Measurements from ENCODE around the gene SNRNP35.
"Not testable (repeated sequence)": the region's sequence is repeated elsewhere in the genome, so short reads cannot be mapped to it uniquely, and the experiment has no call there.

Gene SNRNP35

DNA sequence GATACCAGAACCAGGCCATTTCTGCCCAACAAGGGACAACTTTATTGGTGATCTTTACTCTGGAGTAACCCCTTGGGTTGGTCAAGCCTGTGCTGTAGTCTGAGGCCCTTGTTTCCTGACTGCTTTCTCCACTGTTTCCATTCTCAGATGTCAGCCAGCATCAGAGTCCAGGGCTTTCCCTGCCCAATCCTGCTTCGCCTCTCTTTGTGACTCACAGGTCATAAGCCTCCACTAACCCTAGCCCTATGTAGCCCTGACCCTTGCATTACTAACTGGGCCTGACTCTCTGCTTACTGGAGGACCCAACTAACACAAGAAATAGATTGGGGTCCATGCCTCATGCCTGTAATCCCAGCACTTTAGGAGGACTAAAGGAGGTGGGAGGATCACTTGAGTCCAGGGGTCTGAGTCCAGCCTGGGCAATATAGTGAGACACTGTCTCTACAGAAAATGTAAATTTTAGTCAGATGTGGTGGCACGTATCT lies 8.6 kb upstream of the SNRNP35 start:
- no peak for DNase-seq

DNA sequence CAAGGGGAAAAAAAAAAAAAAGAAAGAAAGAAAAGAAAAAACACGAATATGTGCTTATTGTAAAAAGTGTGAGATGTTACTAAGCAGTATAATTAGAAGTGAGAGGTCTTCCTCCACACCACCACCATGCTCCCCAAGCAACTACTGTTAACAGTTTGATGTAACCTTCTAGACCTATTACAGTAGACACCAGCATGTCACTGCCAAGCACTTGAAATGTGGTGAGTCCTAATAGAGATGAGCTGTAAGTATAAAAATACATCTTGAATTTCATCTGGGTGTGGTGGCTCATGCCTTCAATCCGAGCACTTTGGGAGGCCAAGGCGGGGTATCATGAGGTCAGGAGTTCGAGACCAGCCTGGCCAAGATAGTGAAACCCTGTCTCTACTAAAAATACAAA lies 8.1 kb upstream of the SNRNP35 start:
- no peak for DNase-seq

DNA sequence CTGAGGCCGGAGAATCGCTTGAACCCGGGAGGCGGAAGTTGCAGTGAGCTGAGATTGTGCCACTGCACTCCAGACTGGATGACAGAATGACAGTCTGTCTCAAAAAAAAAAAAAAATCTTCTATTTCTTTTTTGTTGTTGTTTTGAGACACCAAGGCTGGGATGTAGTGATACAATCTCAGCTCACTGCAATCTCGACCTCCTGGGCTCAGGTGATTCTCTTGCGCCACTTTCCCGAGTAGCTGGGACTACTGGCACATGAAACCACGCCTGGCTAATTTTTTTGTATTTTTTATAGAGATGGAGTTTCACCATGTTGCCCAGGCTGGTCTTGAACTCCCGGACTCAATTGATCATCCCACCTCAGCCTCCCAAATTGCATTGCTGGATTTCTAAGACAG lies 7.3 kb upstream of the SNRNP35 start:
- DNase-seq, result no peak

DNA sequence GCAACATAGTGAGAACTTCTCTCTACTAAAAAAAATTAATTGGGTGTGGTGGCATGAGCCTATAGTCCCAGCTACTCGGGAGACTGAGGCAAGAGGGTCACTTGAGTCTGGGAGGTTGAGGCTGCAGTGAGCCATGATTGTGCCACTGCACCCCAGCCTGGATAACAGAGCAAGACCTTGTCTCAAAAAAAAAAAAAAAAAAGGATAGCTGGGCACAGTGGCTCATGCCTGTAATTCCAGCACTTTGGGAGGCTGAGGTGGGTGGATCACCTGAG lies 5.7 kb upstream of the SNRNP35 start:
- DNase-seq, result not testable (repeated sequence)

DNA sequence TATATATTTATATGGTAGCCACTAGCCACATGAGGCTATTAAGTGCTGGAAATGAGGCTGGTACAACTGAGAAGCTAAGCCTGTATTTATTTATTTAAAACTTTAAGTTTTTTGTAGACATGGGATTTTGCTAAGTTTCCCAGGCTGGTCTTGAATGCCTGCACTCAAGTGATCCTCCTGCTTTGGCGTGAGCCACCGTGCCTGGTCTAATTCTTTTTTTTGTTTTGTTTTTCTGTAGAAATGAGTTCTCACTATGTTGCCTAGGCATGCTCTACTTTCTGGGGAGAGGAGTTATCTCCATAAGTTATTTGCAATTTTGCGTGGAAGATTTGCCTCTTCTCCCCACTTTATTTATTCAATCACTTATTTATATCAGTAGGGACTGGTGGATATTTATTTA lies 4.8 kb upstream of the SNRNP35 start:
- DNase-seq, result no peak

DNA sequence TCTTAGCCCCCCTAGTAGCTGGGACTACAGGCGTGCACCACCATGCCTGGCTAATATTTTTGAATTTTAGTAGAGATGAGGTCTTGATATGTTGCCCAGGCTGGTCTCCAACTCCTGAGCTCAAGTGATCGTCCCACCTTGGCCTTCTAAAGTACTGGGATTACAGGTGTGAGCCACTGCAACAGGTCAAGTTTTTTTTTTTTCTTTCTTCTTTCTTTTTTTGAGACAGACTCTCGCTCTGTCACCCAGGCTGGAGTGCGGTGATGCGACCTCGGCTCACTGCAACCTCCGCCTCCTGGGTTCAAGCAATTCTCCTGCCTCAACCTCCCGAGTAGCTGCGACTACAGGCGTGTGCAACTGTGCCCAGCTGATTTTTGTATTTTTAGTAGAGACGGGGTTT lies 5.2 kb downstream of the SNRNP35 start:
- DNase-seq, result not testable (repeated sequence)

DNA sequence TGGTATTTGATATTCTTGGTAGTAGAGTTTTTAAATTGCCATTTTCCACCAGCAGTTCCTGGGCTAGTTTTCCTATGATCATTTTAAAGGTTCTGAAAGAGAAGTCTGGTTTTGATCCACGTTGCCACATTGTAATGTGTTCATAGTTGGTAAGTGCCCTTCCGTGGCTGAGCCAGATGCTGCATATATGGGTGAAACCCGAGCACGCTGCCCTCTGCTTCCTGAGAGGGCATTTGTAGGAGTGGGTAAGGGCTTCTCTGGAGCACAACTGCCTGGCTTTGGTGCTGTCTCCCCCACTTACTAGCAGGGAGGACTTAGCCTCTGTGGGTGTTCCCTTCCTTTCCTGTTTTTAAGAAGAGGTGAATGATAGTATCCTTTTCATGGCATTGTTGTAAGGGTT lies 7.1 kb downstream of the SNRNP35 start:
- DNase-seq, result no peak

DNA sequence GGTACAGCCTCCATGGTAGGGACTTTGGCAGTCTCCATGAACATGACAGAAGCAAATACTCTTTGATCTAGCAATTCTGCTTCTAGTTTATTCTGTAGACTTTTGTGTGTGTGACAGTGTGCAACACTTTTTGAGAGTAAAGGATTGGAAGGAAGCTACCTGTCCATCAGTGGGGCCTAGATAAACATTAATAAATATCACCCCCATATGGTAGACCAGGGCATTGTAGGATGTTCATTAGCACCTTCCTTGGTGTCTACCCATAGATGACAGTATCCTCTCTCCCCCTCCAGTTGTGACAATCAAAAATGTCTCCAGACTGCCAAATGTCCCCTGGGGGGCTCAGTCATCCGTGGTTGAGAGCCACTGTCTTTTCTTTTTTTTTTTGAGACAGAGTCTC lies 10.8 kb downstream of the SNRNP35 start:
- DNase-seq, result no peak

DNA sequence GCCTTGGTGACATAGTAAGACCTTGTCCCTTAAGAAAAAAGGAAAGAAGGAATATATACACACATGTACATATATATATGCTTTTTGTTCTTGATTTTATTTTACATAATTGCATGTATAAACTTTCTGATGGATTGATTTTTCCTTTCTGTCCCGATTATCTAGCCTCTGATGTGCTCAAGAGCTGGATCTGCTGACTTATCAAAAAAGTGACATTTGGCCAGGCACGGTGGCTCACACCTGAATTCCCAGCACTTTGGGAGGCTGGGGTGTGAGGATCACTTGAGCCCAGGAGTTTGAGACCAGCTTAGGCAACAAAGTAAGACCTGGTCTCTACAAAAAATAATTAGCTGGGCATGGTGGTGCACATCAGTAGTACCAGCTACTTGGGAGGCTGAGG lies 12.0 kb downstream of the SNRNP35 start:
- no peak for DNase-seq

DNA sequence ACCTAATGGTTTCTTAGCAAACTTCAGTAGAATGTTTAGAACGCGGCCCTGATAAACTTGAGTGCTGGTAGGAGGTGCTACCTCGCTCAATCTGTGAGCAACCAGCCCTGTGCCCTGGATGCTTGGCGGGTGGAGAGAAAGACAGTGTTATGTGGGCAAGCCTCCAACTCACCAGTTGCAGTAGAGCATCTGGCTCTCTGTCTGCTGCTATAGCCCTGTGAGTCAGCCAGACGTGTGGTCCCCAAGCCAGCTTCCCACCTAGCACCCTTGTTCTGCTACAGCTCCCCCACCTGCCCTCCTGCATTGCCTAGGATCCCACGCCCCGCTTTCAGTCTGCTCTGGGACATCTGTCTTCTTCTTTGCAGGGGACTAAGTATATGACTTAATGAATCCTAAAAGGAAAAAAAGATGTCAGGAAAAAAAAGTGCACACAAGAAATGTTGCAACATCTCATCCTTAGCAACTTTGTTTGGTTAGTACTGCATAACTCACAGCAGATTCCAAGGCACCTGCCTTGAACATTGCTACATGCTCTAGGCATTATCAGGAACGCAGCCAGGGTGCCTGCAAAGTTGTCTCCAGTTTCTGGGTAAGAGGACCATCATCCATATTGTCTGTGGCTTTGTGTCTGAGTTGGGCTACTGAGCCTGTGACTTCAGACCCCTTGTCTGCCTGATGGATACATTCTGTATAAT lies 13.6 kb downstream of the SNRNP35 start:
- peak in 1 of 2 donors; percentile 36 for DNase-seq

DNA sequence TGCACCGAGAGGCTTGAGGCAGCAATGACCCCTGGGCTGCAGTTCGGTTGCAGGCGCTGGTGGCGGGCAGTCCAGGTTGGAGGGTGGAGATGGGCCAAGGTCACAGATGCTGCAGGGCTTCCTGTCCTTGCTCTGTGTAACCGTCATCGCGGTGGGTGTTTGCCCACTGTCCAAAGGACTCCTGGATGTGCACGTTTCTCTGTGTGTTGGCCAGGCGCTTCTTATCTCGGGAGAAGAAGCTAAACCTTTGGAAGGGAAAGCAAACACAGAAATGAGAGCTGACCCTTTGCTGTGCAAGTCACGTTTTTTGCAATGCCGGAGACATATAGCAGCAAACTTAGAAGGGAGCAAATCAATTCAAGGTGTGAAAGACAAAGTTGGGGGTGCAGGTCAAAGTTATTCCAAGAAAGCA lies 14.5 kb downstream of the SNRNP35 start:
- DNase-seq, result no peak

DNA sequence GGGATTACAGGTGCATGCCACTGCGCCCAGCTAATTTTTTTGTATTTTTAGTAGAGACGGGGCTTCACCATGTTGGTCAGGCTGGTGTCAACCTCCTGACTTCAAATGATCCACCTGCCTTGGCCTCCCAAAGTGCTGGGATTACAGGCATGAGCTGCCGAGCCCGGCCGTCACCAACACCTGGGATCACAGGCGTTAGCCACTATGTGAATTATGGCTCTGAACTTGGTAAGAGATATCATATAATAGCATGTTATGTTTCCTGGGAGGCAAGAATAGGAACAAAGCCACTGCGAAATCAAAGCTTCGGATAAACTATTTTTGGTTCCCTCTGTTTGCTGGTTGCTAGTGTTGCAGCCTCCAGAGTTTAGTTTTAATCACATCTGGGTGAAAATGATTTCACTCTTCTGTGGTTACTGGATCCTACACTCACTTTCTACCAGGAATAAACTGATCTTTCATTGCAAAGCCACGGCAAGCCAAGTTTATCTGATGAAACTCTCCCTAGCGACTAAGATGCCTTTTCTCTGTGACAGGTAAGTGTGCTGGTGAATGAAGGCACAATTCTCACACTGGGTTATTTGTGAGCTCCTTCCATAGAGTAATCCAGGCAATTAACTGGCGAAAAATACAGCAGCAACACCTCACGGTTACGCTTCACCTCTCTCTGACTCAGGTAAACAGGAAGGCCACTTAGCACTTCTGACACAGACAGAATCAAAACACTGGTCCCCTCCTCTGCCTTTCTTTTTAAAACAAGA lies 16.7 kb downstream of the SNRNP35 start:
- no peak for DNase-seq

DNA sequence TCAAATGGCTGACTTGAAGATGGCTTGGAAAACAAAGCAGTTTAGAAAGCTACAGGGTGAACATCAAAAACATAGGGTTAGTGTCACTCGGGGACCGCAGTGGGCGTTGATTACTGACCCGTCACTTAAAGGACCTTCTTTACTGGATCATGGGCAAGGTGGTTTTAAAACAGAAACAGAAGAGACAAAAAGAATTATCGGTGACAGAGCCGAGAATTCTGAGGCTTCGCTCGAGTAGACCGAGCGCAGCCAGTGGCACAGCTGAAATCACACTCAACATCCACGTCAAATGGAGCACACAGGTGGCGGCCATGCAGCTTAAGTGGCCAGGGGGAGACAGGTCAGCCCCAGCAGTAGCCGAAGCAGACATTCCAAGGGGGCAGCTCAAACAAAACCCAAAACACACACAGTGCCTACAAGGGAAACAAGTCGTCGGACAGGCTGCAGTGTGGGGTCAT lies 17.3 kb downstream of the SNRNP35 start:
- DNase-seq, result no peak

DNA sequence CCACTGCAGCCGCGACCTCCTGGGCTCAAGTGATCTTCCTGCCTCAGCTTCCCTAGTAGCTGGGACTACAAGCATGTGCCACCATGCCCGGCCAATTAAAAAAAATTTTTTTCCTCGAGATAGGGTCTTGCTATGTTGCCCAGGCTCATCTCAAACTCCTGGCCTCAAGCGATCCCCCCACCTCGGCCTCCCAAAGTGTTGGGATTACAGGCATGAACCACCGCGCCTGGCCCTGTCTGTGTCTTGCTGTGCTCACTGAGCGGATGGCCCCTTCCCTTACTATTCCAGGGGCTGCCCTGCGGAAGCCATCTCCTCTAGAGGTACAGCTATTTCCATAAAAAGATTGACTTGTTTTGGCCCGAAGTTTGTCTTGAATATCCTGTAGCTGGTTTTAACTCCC lies 20.1 kb downstream of the SNRNP35 start:
- DNase-seq, result no peak

DNA sequence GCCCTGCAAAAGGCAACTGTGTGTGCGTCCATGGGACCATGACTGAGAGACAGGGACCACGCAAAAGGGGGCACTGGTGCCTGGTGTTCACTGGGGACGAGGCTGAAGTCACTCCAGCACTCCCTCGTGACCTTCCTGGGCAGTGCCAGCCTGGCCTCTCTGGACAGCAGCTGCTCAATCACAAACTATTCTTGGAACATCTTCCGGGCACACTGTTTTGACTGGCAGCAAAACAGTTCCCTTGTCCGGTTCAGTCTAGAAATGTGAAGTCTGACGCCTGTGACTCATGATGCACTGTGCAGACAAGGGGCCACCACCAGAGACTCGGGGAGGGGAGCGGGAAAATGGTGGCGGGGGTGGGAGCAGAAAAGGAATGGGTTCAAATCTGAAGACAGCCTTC lies 20.8 kb downstream of the SNRNP35 start:
- peak; percentile 76 to 83 for DNase-seq

DNA sequence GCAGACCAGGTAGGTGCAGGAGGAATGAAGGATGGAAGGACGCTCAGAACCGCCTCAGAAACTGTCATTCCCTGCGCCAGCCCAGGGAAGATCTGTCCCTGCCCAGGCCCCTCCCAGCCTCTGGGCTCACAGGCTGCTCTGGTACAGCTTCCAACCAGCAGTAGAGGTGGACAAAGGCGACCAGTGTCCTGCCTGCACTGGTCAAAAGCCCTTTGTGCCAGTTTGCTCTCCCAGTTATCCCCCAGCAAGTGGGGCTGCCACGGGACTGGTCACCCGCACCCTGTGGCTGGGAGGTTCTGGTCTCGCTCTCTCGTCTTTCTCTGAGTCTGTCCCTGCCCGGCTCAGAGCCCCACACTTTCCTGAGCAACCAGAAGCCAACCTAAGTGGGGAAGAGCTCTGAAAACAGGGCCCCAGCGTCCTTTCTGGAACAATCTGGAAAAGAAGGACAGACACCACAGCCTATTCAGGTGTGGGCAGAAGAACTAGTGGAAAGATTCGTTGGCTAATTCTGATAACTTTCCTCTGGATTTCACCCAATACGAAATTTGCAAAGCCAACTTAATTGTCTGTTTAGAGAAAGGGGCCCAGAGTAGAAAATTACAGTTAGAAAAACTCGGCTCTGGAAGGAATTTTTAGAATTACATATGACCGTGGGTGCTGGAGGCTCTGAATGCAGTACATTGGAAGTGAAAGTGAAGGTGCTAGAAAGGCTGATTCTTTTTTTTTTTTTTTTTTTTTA lies 21.7 kb downstream of the SNRNP35 start:
- DNase-seq, result peak; percentile 95 to 96

DNA sequence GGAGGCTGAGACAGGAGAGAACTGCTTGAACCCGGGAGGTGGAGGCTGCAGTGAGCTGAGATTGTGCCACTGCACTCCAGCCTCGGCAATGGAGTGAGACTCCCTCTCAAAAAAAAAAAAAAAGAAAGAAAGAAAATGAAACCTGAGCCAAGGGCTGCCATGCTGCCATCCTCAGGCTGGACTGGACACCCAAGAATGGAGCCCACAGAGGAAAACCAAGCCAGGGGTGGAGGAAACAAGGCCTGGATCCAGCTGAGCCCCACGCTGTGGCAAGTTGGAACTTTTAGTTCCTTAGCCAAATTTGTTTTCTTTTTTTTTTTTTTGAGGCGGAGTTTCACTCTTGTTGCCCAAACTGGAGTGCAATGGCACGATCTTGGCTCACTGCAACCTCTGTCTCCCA lies 23.3 kb downstream of the SNRNP35 start:
- DNase-seq, result not testable (repeated sequence)

DNA sequence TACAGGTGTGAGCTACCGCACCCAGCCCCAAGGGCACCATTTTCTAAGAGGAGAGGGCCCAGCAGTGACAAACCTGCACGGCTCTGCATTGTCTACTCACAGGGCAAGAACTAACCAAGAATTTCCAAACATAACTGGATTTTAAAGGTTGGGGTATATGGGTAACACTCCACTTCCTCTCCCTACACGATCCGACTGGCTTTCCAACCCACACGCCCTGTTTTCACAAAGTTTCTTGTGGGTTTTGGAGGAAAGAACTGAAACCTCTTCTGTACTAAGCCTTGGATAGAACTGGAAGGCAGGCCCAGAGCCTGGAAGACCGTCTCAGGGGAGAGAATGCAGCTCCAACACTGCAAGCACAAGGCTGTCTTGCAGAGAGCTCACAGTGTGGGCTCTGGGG lies 24.9 kb downstream of the SNRNP35 start:
- no peak for DNase-seq

DNA sequence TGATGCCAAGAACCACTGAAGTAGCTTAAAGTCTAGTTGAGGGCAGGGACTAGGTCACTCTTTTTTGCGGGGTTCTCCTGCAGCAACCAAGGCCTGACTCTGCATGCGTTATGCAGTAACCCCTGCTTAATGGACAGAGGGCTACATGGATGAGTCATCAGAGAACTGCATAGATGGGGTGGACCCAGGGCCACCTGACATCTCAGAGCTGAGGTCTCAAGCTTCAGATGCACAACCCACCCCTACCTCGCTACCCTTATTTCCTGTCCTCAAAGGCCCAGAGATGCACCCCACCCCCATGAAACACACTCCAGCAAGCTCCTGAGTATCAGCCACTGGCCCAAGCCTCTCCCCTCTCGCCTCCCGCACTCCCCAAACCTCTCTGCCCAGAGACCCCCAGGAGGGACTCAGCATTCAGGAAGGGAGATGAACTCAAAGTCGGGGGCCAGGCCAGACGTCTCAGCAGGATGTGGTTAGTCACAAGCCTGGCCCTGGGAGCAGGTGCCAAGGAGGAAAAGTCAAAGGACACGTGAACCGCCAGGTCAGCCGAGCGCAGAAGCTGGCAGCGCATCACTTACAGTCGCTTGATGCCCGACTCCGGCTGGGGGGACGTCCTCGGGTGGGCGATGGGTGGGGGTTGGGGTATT lies 25.8 kb downstream of the SNRNP35 start:
- no peak for DNase-seq

DNA sequence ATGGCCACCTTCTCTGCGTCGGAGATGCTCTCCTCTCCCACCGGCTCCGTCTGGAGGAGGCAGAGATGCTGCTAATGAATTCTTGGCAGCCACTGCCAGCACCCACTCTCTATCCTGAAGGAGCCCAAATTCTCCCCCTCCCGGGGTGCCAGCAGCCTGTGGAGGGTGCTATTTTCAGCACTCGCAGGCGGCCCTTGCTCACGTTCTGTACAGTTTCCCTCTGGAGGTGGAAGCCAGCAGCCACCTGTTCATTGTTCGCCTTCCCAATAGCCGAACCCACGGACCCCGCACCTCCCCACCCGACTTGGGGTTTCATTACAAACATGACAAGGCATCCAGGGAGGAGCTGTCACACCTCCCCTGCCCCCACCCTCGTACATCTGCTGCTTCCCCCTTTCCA lies 27.8 kb downstream of the SNRNP35 start:
- DNase-seq, result peak in 1 of 2 donors; percentile 18

DNA sequence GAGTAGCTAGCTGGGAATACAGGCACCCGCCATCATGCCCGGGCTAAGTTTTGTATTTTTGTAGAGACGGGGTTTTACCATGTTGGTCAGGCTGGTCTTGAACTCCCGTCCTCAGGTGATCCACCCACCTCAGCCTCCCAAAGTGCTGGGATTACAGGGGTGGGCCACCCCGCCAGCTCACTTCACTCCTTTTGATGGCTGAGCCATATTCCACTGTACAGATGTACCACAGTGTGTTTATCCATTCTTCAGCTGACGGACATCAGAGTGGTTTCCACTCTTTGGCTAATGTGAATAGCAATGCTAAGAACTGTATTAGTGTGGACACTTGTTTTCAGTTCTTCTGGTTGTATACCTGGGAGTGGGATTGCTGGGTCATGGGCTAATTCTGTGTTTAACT lies 29.5 kb downstream of the SNRNP35 start:
- no peak for DNase-seq

DNA sequence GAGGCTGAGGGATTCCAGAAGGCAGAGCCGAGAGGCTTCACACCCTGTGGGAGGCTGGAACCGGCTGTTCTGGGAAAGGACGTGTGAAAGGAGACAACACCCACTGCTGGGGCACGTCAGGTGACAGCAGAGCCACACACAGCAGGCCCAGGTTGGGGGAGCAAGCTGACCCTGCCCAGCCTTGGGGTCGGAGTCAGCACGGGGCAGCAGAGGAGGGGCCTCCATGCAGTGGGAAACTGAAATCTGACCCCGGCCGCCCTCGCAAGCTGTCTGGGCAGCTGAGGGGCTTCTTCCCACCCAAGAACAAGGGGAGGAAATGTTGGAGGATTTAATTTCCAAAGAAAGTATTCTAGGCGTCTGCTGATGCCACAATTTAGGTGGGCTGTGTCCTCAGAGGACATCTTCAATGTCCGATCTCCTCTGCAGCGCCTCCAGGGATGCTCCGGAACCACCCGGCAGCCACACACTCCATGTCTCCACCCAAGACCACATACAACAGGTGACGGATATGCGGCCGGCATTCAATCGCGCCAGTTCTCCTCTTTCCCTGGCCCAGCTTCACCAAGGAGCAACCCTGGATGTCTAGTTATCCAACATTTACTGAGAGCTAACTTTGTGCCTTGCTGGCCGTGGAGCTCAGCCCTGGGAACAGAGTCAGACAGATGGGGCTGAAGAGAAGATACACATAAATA lies 30.7 kb downstream of the SNRNP35 start:
- no peak for DNase-seq

DNA sequence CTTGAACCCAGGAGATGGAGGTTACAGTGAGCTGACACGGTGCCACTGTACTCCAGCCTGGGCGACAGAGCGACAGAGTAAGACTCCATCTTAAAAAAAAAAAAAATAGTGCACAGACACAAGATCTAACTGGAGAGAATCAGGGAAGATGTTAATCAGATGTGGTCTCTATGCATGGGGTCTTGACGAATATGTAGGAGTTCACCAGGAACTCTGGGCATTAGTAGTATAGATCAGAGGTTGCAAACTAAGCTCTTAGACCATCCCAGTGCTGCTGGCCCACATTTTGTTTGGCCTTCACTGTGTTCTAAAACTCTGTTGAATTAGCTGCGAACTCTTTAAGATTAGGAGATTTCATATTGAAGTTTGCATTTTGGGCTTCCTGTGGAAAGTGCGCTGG lies 31.6 kb downstream of the SNRNP35 start:
- DNase-seq, result no peak

Measured in hippocampal formation (tissue), 2 donors.